RWPE1 (cell line): ENCODE measurements around the gene MRPL38.
"Not testable (repeated sequence)": the region's sequence is repeated elsewhere in the genome, so short reads cannot be mapped to it uniquely, and the experiment has no call there.

Experiments
- CTCF ChIA-PET: fragments of 350-600 bp; sonication (Branson Sonifier 250); formaldehyde crosslinking; extraction: SDS; loops from one replicate; lab custom pipeline; 2021; lab: Yijun Ruan, JAX
- POLR2A ChIA-PET: fragments of 400-600 bp; formaldehyde crosslinking; extraction: SDS; loops from one replicate; lab custom pipeline; 2020; ENCODE audit warnings: antibody characterized with exemption; ENCODE audit not compliant: low non-redundant PET; lab: Yijun Ruan, JAX
- DNase-seq: peaks from one replicate; pipeline ENCODE4 v3.0.0; 2012; ENCODE audit warnings: low spot score
- H3K27ac ChIP-seq: fragments of 450-650 bp; 2 replicates; pipeline ENCODE4 v1.5.1; 2017
- CTCF ChIP-seq: fragments of 450-650 bp; conservative IDR thresholded peaks from 2 replicates; pipeline ENCODE4 v1.5.1; 2017; ENCODE audit warnings: low read depth, mild to moderate bottlenecking

MRPL38 gene

GRCh38 chr17:75891605-75892555 is 12.8 kb downstream of the MRPL38 start:
- ChIA-PET POLR2A (no interaction called here), CTCF (interaction anchor here (0.7 to 1.1 kb wide), 2 partner anchors 17 to 123 kb away, joined by 3 read pairs; no protein-coding TSS in a partner anchor)
- peak overlapping the region; percentile 91 for H3K27ac ChIP-seq
- no peak for TF ChIP-seq CTCF
- no peak for DNase-seq

- POLR2A ChIA-PET, result no interaction called here
- H3K27ac ChIP-seq, result peak overlapping the region; percentile 91
- CTCF ChIA-PET, result interaction anchor here (1.1 kb wide), 1 partner anchor 123 kb away, joined by 3 read pairs; no protein-coding TSS in a partner anchor
Measured at GRCh38 chr17:75891022-75891604, 13.6 kb downstream of the MRPL38 start.

DNA sequence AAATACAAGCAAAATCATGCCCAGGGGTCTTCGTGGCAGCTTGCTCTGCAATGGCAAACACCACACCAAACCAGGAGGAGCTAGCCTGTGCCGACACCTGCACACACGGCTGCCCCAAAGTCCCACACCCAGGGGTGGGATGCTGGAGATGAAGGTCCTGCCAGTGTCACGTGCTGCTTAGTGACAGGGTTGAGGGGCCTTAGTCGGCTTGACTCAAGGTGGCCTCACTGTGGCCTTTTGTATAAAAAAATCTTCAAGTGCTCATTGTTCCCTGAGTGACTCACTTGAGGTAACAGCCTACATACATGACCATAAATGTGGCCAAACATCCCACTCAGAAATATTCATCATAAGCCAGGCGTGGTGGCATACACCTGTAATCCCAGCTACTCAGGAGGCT is 15.2 kb downstream of the MRPL38 start:
- TF ChIP-seq CTCF, result no peak
- DNase-seq, result no peak
- H3K27ac ChIP-seq, result peak overlapping the region; percentile 45
- ChIA-PET CTCF (interaction anchor here (1.0 kb wide), 1 partner anchor 12 kb away, joined by 4 read pairs; the partner anchor contains the start of gene TRIM47), POLR2A (no interaction called here)

More at GRCh38 chr17:75891022-75891604, 13.6 kb downstream of the MRPL38 start:
- no peak for TF ChIP-seq CTCF
- no peak for DNase-seq

GRCh38 chr17:75888484-75888883 is 16.2 kb downstream of the MRPL38 start:
- no peak for TF ChIP-seq CTCF
- ChIA-PET POLR2A (no interaction called here), CTCF (interaction anchor here (0.6 kb wide), 1 partner anchor 255 kb away, joined by 3 read pairs; no protein-coding TSS in a partner anchor)
- H3K27ac ChIP-seq, result peak overlapping the region; percentile 45
- no peak for DNase-seq

DNA sequence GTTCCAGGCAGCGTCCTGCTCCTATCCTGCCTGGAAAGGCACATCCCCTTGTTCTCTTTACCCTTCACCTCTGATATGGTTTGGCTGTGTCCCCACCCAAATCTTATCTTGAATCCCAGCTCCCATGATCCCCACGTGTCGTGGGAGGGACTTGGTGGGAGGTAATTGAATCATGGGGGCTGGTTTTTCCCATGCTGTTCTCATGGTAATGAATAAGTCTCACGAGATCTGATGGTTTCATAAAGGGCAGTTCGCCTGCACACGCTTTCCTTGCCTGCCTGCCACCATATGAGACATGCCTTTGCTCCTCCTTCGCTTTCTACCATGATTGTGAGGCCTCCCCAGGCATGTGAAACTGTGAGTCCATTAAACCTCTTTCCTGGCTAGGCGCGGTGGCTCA is 18.8 kb downstream of the MRPL38 start:
- CTCF ChIA-PET, result interaction anchor here (0.6 to 0.7 kb wide), 2 partner anchors 10 to 39 kb away, joined by 3 read pairs; no protein-coding TSS in a partner anchor
- DNase-seq, POLR2A ChIA-PET, H3K27ac ChIP-seq: not testable (repeated sequence)

- TF ChIP-seq CTCF, result no peak
- POLR2A ChIA-PET, result no interaction called here
- DNase-seq, result no peak
- CTCF ChIA-PET, result interaction anchor here (0.6 kb wide), 1 partner anchor 10 kb away, joined by 3 read pairs; no protein-coding TSS in a partner anchor
- no peak overlapping the region for H3K27ac ChIP-seq
Measured at GRCh38 chr17:75885431-75885830, 19.3 kb downstream of the MRPL38 start.
